ENCODE measurements around the gene DDIAS.
"Not testable (repeated sequence)": the region's sequence is repeated elsewhere in the genome, so short reads cannot be mapped to it uniquely, and the experiment has no call there.

The DDIAS gene

GRCh38 chr11:82922396-82923173, 21.0 kb downstream of the DDIAS start:
- DNase-seq (ENCODE audit: low read depth, low spot score), result peak; percentile 25

DNA sequence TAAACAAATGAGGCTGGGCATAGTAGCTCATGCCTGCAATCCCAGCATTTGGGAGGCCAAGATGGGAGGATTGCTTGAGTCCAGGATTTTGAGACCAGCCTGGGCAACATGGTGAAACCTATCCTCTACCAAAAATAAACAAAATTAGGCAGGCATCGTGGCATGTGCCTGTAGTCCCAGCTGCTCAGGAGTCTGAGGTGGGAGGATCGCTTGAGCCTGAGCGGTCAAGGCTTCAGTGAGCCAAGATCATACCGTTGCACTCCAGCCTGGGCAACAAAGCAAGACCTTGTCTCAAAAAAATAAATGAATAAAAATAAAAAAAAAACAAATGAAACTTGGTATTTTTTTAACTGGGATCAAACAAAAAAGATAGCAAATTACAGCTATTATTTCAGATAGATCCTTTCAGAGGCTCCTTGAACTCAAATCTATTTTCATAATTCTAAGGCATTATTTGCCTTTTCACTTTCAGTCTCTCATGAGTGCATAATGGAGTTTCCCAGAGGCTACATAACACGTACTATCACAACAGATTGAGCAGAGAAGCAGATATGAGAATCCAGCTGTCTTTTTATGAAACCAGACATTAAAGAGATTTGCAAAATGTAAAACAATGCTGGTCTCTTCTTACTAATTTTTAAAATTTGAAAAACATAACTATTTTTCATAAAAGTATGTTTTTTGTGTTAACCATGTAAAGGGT, 23.1 kb downstream of the DDIAS start:
- no peak for DNase-seq (ENCODE audit: low read depth, low spot score)

GRCh38 chr11:82927264-82927880, 25.8 kb downstream of the DDIAS start:
- DNase-seq (ENCODE audit: low read depth, low spot score), result no peak

GRCh38 chr11:82929121-82929520, 27.6 kb downstream of the DDIAS start:
- DNase-seq (ENCODE audit: low read depth, low spot score), result no peak

- DNase-seq (ENCODE audit: low read depth, low spot score), result no peak
These were observed 28.7 kb downstream of the DDIAS start for GRCh38 chr11:82930229-82930628.

GRCh38 chr11:82930734-82931133, 29.2 kb downstream of the DDIAS start:
- no peak for DNase-seq (ENCODE audit: low read depth, low spot score)

GRCh38 chr11:82932564-82932963, 31.0 kb downstream of the DDIAS start:
- DNase-seq (ENCODE audit: low read depth, low spot score), result no peak

DNA sequence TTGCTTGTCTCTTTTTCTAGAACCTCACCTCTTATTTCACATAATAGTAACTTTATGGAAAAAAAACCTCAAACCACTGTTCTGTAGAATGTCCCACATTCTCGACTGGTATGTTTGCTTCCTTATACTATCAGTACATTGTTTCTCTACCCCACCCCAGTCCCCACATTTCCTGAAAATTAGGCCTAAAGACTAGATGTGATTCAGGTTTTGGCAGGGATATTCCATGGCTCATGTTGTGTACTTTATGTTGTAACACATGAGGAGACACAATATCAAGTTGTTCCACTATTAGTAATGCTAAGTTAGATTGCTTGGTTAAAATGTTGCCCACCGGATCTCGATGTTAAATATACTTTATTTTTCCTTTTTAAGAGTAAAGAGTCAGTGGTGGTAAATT, 34.7 kb downstream of the DDIAS start:
- no peak for DNase-seq (ENCODE audit: low read depth, low spot score)

GRCh38 chr11:82937554-82937953, 36.0 kb downstream of the DDIAS start:
- DNase-seq (ENCODE audit: low read depth, low spot score), result no peak

DNA sequence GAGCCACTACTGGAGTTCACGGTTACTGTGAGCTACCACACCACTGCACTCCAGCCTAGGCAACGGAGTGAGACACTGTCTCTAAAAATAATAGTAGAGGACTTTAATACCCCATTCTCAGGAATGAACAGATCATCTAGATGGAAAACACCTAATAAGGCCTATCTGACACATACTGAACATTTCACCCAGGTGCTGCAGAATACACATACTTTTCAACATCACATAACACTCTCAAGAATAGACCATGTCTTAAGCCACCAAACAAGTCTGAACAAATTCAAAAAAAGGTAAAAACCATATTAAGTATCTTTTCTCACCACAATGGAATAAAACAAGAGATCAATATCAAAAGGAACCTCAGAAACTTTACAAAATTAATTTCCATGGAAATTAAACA, 37.9 kb downstream of the DDIAS start:
- no peak for DNase-seq (ENCODE audit: low read depth, low spot score)

DNA sequence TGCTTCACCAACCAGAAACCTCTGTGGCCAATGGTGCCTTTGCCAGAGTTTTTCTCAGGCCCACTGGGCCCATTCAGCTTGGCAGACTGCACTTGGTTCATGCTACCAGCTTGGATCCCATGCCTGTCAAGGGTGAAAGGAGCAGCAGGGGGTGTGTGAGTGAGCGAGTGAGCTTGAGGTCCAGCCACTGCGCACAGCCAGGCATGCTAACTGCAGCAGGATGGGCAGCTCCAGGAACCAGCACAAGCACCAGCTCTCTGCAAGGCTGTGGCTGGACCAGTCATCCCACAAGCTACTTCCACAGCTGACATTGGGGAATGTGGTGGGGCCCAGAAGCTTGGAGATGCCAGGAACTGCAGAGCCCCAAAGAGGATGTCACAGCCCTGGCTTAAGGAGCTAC, 40.8 kb downstream of the DDIAS start:
- no peak for DNase-seq (ENCODE audit: low read depth, low spot score)

DNA sequence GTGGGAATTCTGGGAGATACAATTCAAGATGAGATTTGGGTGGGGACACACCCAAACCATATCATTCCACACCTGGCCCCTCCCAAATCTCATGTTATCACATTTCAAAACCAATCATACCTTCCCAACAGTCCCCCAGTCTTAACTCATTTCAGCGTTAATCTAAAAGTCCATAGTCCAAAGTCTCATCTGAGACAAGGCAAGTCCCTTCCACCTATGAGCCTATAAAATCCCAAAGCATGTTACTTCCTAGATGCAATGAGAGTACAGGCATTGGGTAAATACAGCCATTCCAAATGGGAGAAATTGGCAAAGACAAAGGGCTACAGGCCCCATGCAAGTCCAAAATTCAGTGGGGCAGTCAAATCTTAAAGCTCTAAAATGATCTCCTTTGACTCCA, 41.9 kb downstream of the DDIAS start:
- not testable (repeated sequence) for DNase-seq (ENCODE audit: low read depth, low spot score)

GRCh38 chr11:82944198-82944597, 42.7 kb downstream of the DDIAS start:
- DNase-seq (ENCODE audit: low read depth, low spot score), result no peak

- not testable (repeated sequence) for DNase-seq (ENCODE audit: low read depth, low spot score)
These were observed 43.5 kb downstream of the DDIAS start for GRCh38 chr11:82945041-82945440.

- no peak for DNase-seq (ENCODE audit: low read depth, low spot score)
These were observed 44.1 kb downstream of the DDIAS start for GRCh38 chr11:82945682-82946081.

GRCh38 chr11:82949352-82949751, 47.8 kb downstream of the DDIAS start:
- DNase-seq (ENCODE audit: low read depth, low spot score), result no peak

GRCh38 chr11:82950502-82950901, 49.0 kb downstream of the DDIAS start:
- not testable (repeated sequence) for DNase-seq (ENCODE audit: low read depth, low spot score)

- peak; percentile 80 for DNase-seq (ENCODE audit: low read depth, low spot score)
These were observed 54.4 kb downstream of the DDIAS start for GRCh38 chr11:82955736-82956453.

DNA sequence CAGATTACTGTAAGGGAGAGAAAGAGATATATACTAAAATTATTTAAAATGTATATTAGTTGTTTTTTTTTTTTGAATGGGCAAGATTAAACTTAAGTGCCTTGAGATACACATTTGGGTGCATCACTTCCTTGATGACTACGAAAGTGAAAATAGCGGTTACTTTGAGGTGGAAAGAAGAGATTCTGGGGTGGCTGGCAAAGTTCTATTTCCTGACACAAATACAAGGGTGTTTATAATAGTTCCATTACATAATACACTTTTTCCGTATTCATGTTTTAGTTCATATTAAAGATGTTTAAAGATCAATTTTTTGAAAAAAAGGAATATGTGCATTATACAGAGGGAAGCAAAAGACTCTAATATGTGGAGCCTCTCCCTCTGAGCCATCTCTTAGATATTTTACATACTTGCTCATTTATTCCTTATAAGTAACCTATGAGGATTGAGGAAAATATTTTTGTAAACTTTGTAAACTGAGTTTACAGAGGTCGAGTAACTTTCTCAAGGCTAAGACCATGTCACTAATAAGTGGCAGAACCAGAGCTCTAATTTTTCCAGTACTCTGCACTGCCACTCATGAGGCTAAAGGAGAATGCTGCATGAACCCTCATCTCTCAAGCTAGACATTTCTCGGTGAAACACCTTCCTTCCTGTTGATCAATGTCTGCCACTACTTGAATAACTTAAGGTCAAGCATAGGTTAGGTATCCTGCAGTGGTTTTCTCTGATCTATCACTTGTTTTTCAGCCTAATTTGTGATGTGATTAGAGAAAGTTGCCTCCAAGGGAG, 58.6 kb downstream of the DDIAS start:
- DNase-seq (ENCODE audit: low read depth, low spot score), result no peak

DNA sequence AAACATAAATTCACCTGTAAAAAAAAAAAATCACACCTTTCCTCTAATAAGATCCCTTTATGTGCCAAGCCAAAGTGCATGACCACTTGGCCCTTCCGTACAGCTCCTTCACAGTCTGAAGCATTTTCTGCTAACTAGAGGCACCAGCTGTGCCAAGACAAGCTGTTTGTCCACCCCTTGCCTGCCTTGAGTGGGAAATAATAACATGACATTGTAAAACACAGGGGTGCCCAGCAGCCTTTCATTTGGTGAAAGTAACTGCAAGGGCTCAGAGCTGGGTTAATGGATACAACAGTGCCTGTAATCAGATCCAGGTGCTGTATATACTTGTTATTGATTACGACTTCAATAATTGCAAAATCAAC, 59.2 kb downstream of the DDIAS start:
- no peak for DNase-seq (ENCODE audit: low read depth, low spot score)

DNA sequence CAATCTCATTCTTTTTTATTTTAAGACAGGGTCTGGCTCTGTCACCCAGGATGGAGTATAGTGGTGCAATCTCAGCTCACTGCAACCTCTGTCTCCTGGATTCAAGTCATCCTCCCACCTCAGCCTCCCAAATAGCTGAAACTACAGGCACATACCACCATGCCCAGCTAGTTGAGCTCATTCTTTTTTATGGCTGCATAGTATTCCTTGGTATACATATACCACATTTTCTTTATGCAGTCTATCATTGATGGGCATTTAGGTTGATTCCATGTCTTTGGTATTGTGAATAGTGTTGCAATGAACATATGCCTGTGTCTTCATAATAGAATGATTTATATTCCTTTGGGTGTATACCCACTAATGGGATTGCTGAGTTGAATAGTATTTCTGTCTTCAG, 60.5 kb downstream of the DDIAS start:
- not testable (repeated sequence) for DNase-seq (ENCODE audit: low read depth, low spot score)

Data from ELF-1 (cell line).